GM12892 (cell line): ENCODE data around the gene LMBRD2.

Source experiments
- POLR2A ChIP-seq: IDR thresholded peaks from 2 replicates; pipeline ENCODE4 v1.6.1; 2011; ENCODE audit warnings: low read depth, low read length, control low read depth
- POLR2AphosphoS5 ChIP-seq: IDR thresholded peaks from 2 replicates; pipeline ENCODE4 v1.6.1; 2011; ENCODE audit warnings: low read depth, low read length, control low read depth

DNA sequence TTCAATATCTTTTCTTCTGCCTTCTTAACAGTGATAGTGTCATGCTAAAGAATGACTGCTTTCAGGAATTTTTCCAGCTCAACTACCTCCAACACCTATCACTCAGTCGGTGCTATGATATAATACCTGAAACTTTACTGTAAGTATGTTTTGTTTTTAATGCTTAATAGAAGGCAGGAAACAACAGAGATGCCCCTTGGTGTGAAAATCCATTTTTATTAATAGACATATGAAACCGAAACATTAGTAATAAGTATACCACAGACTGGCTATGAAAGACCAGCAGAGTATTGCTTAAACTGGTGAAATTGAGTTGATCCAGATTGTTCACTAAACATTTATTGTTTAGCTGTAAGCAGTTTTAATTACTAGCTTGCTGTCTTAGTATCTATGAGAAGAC, 25.5 kb upstream of the LMBRD2 start:
- no peak for TF ChIP-seq POLR2A
- TF ChIP-seq POLR2AphosphoS5 = no peak
